CD4-positive, alpha-beta memory T cell (primary cell): Measurements from ENCODE around the gene HOXC12. TPM values are rescaled to one million over a fixed set of nuclear protein-coding genes. Genes with fewer than 3 reads are reported as not detected.

ENCODE experiments used
- CTCF ChIA-PET: fragments of 350-600 bp; sonication (Branson Sonifier 250); formaldehyde crosslinking; loops from one replicate; lab custom pipeline; 2021; ENCODE audit warnings: inconsistent platforms; ENCODE audit not compliant: partially characterized antibody; lab: Charles Lee
- POLR2A ChIA-PET: fragments of 350-600 bp; sonication (Branson Sonifier 250); formaldehyde crosslinking; loops from one replicate; lab custom pipeline; 2021; ENCODE audit not compliant: partially characterized antibody; lab: Charles Lee
- DNase-seq, 5 donors: peaks; one replicate each; pipeline versions ENCODE4 v3.0.0 to v3.0.0-alpha.2; 2020 to 2022; ENCODE audit warnings: mixed read lengths in 1 of 5
- H3K27ac ChIP-seq: one replicate; pipeline ENCODE4 v1.7.0; 2013; ENCODE audit warnings: low read depth, low read length
- H3K27me3 ChIP-seq: 2 replicates; pipeline ENCODE4 v1.7.0; 2013; ENCODE audit warnings: mild to moderate bottlenecking, low read length, moderate library complexity; ENCODE audit not compliant: insufficient read depth
- H3K36me3 ChIP-seq: 2 replicates; pipeline ENCODE4 v1.7.0; 2013; ENCODE audit warnings: mild to moderate bottlenecking, low read length, moderate library complexity; ENCODE audit not compliant: insufficient read depth
- H3K4me1 ChIP-seq: 2 replicates; pipeline ENCODE4 v1.7.0; 2013; ENCODE audit warnings: mild to moderate bottlenecking, low read length, moderate library complexity; ENCODE audit not compliant: insufficient read depth
- H3K4me3 ChIP-seq, 2 donors: one replicate each; pipeline ENCODE4 v1.7.0; 2013; ENCODE audit warnings: low read length in 2 of 2, mild to moderate bottlenecking in 1 of 2
- H3K9me3 ChIP-seq, 2 donors: one replicate each; pipeline ENCODE4 v1.7.0; 2013; ENCODE audit warnings: low read length in 2 of 2, control low read depth in 1 of 2; ENCODE audit not compliant: control insufficient read depth in 1 of 2
- H3K27ac Mint-ChIP-seq, 7 donors: one replicate each; pipeline ENCODE4 v1.8.0; 2020 to 2021; ENCODE audit warnings: mixed read lengths in 7 of 7, mild to moderate bottlenecking in 6 of 7, inconsistent platforms in 3 of 7, moderate library complexity in 3 of 7
- H3K27me3 Mint-ChIP-seq, 2 donors: one replicate each; pipeline ENCODE4 v1.8.0; 2020 to 2021; ENCODE audit warnings: mixed read lengths in 2 of 2
- H3K36me3 Mint-ChIP-seq, 2 donors: one replicate each; pipeline ENCODE4 v1.8.0; 2020 to 2021; ENCODE audit warnings: mixed read lengths in 2 of 2, inconsistent platforms in 1 of 2, mild to moderate bottlenecking in 1 of 2
- H3K4me1 Mint-ChIP-seq, 4 donors: one replicate each; pipeline ENCODE4 v1.8.0; 2020 to 2021; ENCODE audit warnings: mixed read lengths in 4 of 4, mild to moderate bottlenecking in 1 of 4
- H3K4me3 Mint-ChIP-seq, 8 donors: one replicate each; pipeline ENCODE4 v1.8.0; 2020 to 2021; ENCODE audit warnings: mixed read lengths in 8 of 8, mild to moderate bottlenecking in 7 of 8, moderate library complexity in 6 of 8, inconsistent platforms in 3 of 8
- H3K9me3 Mint-ChIP-seq, 8 donors: one replicate each; pipeline ENCODE4 v1.8.0; 2020 to 2021; ENCODE audit warnings: mixed read lengths in 8 of 8, mild to moderate bottlenecking in 5 of 8, inconsistent platforms in 3 of 8, moderate library complexity in 1 of 8
- intact Hi-C: fragments of 100-400 bp; cut with micrococcal nuclease; formaldehyde crosslinking; loops from one replicate; pipeline ENCODE4 v1.15.1; 2023
- polyA plus RNA-seq, 2 donors: library from polyadenylated mRNA; unstranded; fragments of 300-500 nt; fragmentation: Illumina TruSeq; gene quantifications; one replicate each; pipeline ENCODE4 v1.2.3, GENCODE V29; 2021
- total RNA-seq, 2 experiments: library from RNA; stranded (reverse); gene quantifications; one replicate each; pipeline ENCODE4 v1.2.3, GENCODE V29; 2021

The HOXC12 gene
- total and polyA plus RNA-seq, 4 experiments from 2014 or later: not detected

DNA sequence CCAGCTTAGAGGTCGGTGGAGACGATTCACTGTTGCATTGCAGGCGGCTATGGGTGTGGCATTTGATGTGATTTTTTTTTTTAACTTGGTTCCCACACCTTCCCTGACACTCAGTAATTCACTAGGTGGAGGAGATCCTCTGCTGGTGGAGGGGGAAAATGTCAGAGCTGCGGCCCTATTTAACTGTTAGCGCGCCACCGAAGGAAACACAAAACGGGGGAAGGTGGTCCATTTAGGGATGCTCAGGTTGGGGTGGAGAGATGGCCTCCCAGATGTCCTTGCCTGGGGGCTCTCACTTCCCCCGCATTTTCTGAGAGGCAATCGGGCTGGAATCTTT is 4.3 kb upstream of the HOXC12 start:
- Mint-ChIP-seq H3K4me1 (peaks cover 3 to 41% (median 14%) of the 10 kb centered on the region in 4 donors), H3K36me3 (no peaks in the 10 kb centered on the region), H3K27me3 (peaks cover 69 to 80% of the 10 kb centered on the region in 2 donors), H3K4me3 (peak overlapping the region in 1 of 8 donors; percentile 52), H3K9me3 (peaks cover 0 to 39% (median 2%) of the 10 kb centered on the region in 8 donors), H3K27ac (peak overlapping the region in 3 of 7 donors; percentile 41 to 74 (median 59))
- H3K27me3 ChIP-seq: peaks cover 86% of the 10 kb centered on the region
- no peaks in the 10 kb centered on the region for H3K36me3 ChIP-seq
- no peak for DNase-seq
- POLR2A ChIA-PET: no interaction called here
- peaks cover 10% of the 10 kb centered on the region for H3K4me1 ChIP-seq
- no peaks in the 10 kb centered on the region for H3K9me3 ChIP-seq
- H3K4me3 ChIP-seq: no peak overlapping the region
- CTCF ChIA-PET: no interaction called here
- H3K27ac ChIP-seq: no peak overlapping the region
- intact Hi-C loops: loop anchor here (5.0 kb wide), 1 partner anchor 37 kb away; the partner anchor contains the start of gene HOXC10

DNA sequence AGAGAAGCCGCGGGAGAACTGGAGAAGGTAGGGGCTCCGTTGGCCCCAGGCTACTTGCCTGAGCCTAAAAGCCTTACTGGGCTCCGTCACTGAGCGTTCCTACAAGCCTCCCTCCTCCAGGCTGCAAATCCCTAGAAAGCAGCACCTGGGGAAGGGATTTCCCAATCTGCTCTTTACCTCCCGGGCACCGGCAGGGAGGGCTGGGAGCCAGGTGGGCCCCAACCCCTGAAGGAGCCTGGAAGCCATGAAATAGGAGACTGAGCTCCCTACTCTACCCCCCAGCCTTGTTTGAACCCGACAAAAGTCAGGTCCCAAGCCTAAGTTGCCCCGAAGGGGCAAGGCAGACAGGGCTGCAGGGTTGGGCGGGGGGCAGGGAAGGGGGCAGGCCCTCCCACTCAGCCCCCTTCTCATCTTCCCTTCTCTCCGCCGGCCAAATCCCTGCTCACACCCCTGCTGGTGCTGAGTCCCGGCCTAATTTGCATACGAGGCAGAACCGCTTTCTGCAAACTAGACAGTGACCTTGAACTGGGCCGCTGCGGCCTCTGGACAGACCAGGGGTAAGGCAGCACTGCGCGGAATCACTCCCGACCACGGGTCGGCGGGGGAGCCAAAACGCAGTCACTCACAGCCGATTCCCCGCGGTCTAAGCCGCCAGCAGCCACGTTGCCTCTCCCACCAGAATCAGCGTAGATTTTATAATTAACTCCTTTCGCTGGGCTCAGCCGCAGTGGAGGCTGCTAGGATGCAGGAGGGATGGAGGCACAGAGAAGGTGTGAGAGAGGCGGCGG is 3.7 kb upstream of the HOXC12 start:
- intact Hi-C loops: loop anchor here (5.0 kb wide), 1 partner anchor 36 kb away; the partner anchor contains the start of gene HOXC10
- POLR2A ChIA-PET: no interaction called here

DNA sequence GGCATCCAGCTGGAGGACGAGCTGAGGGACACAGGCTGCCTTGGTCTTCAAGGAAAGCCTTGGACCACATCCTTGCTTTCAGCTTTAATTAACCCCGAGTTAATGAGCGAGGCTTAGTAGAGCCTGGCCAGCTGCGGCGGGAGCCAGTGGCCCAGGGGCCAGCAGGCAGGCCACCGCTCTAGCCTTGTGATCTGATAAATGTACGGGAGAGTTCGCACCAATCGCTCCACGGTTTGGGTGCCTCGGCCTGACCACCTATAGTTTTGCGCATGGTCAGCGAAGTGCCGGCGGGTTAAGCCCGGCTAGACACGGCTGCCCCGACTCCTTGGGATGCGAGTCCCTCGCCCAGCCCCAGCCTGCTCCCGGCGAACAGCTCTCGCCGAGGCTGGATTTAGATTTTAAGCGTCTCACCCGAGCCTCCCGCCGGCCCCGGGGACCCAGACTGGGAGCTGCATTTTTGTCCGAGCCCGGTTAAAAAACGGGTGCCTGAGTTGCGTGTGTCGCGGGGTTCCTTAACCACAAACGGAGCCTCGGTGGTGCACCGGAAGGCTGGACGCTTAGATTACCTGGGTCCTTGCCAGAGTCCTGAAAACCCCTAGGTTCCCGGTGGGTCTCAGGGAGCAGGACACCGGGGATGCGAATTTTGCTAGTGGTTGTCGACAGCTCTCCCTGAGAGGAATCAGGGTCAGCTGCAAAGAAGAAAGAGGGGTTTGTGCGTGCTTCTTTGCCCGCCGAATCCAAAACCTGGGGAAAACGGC is 2.9 kb upstream of the HOXC12 start:
- no peaks in the 10 kb centered on the region for H3K36me3 Mint-ChIP-seq
- peaks cover 70 to 81% of the 10 kb centered on the region in 2 donors for H3K27me3 Mint-ChIP-seq
- Histone ChIP-seq H3K4me1 (peaks cover 22% of the 10 kb centered on the region), H3K9me3 (no peaks in the 10 kb centered on the region), H3K27ac (no peak overlapping the region), H3K27me3 (peaks cover 86% of the 10 kb centered on the region), H3K4me3 (no peak overlapping the region), H3K36me3 (no peaks in the 10 kb centered on the region)
- intact Hi-C loops: loop anchor here (2.0 to 5.0 kb wide), 2 partner anchors 23 to 36 kb away; partner anchors contain the start of genes HOTAIR and HOXC10
- H3K4me3 Mint-ChIP-seq: peak overlapping the region in 4 of 8 donors; percentile 21 to 49 (median 42)
- POLR2A ChIA-PET: no interaction called here
- no peak for DNase-seq
- H3K4me1 Mint-ChIP-seq: peaks cover 6 to 53% (median 22%) of the 10 kb centered on the region in 4 donors
- CTCF ChIA-PET: no interaction called here
- H3K27ac Mint-ChIP-seq: peak overlapping the region in 5 of 7 donors; percentile 60 to 89 (median 80)
- H3K9me3 Mint-ChIP-seq: peaks cover 0 to 42% (median 2%) of the 10 kb centered on the region in 8 donors

More for the DNA sequence above, 3.7 kb upstream of the HOXC12 start:
- peaks cover 6 to 45% (median 16%) of the 10 kb centered on the region in 4 donors for H3K4me1 Mint-ChIP-seq
- H3K9me3 ChIP-seq: no peaks in the 10 kb centered on the region
- CTCF ChIA-PET: no interaction called here
- H3K4me3 ChIP-seq: no peak overlapping the region
- H3K36me3 ChIP-seq: no peaks in the 10 kb centered on the region
- no peak overlapping the region for H3K27ac ChIP-seq
- peaks cover 15% of the 10 kb centered on the region for H3K4me1 ChIP-seq
- peaks cover 69 to 80% of the 10 kb centered on the region in 2 donors for H3K27me3 Mint-ChIP-seq
- peak overlapping the region in 6 of 8 donors; percentile 13 to 50 (median 42) for H3K4me3 Mint-ChIP-seq
- peak overlapping the region in 5 of 7 donors; percentile 60 to 89 (median 80) for H3K27ac Mint-ChIP-seq
- peaks cover 0 to 42% (median 2%) of the 10 kb centered on the region in 8 donors for H3K9me3 Mint-ChIP-seq
- H3K27me3 ChIP-seq: peaks cover 86% of the 10 kb centered on the region
- H3K36me3 Mint-ChIP-seq: no peaks in the 10 kb centered on the region
- DNase-seq: no peak

DNA sequence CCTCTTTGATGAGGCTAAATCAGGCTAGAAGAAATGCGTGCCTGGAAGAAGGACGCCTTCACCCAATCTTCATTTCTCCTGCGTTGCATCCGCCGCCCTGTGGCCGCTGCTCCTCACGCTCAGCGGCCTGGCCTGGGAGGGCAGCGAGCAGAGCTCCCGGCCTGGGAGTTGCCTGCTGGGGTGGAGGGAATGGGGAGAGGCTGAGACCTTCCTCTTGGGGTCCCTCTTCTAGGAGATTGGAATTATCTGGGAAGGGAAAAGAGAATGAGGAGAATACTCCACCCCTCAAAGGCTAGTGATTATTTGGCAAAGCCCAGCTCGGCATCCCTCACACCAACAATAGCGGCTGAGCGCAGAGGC is 2.4 kb upstream of the HOXC12 start:
- no peak overlapping the region for H3K4me3 ChIP-seq
- no peak overlapping the region for H3K27ac ChIP-seq
- H3K9me3 ChIP-seq: no peaks in the 10 kb centered on the region
- peaks cover 72 to 83% of the 10 kb centered on the region in 2 donors for H3K27me3 Mint-ChIP-seq
- peaks cover 0 to 42% (median 2%) of the 10 kb centered on the region in 8 donors for H3K9me3 Mint-ChIP-seq
- H3K4me3 Mint-ChIP-seq: peak overlapping the region in 4 of 8 donors; percentile 28 to 58 (median 42)
- peak overlapping the region in 3 of 7 donors; percentile 73 to 89 (median 85) for H3K27ac Mint-ChIP-seq
- no peaks in the 10 kb centered on the region for H3K36me3 Mint-ChIP-seq
- H3K27me3 ChIP-seq: peaks cover 89% of the 10 kb centered on the region
- CTCF ChIA-PET: no interaction called here
- no peak for DNase-seq
- peaks cover 25% of the 10 kb centered on the region for H3K4me1 ChIP-seq
- H3K4me1 Mint-ChIP-seq: peaks cover 6 to 58% (median 26%) of the 10 kb centered on the region in 4 donors
- POLR2A ChIA-PET: no interaction called here
- intact Hi-C loops: loop anchor here (2.0 to 5.0 kb wide), 2 partner anchors 22 to 35 kb away; partner anchors contain the start of genes HOTAIR and HOXC10
- H3K36me3 ChIP-seq: no peaks in the 10 kb centered on the region

DNA sequence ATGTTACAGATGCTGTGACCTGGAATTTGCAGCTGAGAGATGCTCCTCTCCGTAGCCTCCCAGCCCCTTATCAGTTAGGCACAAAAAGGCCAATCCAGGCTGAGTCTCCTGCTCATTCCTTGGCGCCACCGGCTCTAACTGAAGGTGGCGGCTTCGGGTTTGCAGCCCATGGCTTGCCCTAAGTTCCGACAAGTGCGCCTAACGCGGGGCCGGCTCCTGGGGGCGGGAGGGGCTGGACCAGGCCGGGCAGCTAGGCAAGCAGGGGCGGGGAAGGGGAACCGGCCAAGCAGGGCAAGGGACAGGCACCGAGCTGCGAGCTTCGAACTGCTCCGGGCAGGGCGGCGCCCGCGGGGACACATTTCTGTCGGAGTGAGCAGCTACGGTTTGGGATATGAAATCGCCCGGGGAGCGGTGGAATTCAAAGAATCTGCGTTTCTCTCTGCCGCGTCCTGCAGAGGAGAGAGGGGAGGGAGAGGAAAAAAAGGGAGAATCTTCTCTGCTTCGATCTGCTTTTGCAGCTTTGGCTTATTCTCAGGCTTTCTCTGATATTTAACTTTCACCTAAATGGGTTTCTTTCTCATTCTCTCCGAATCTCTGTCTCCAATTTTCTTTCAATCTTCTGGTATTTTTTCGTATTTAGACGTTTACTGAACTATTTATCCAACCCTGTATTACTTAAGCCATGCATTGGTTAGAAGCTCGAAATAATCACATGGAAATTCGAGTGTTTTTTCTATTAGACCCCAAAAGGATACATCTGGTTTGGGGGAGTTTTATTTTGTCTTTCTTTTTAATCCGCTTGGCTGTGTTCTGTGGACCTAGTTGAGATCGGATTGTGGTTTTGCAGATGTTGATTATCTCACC is 1.6 kb upstream of the HOXC12 start:
- peaks cover 6 to 62% (median 26%) of the 10 kb centered on the region in 4 donors for H3K4me1 Mint-ChIP-seq
- Histone ChIP-seq H3K27me3 (peaks cover 89% of the 10 kb centered on the region), H3K27ac (no peak overlapping the region), H3K9me3 (no peaks in the 10 kb centered on the region), H3K36me3 (no peaks in the 10 kb centered on the region), H3K4me1 (peaks cover 25% of the 10 kb centered on the region), H3K4me3 (no peak overlapping the region)
- intact Hi-C loops: loop anchor here (2.0 to 5.0 kb wide), 2 partner anchors 22 to 34 kb away; partner anchors contain the start of genes HOTAIR and HOXC10
- CTCF ChIA-PET: no interaction called here
- DNase-seq: no peak
- H3K9me3 Mint-ChIP-seq: peaks cover 0 to 43% (median 2%) of the 10 kb centered on the region in 8 donors
- no peaks in the 10 kb centered on the region for H3K36me3 Mint-ChIP-seq
- POLR2A ChIA-PET: no interaction called here
- peak overlapping the region in 4 of 7 donors; percentile 12 to 90 (median 79) for H3K27ac Mint-ChIP-seq
- peak overlapping the region in 4 of 8 donors; percentile 28 to 58 (median 48) for H3K4me3 Mint-ChIP-seq
- peaks cover 71 to 82% of the 10 kb centered on the region in 2 donors for H3K27me3 Mint-ChIP-seq

DNA sequence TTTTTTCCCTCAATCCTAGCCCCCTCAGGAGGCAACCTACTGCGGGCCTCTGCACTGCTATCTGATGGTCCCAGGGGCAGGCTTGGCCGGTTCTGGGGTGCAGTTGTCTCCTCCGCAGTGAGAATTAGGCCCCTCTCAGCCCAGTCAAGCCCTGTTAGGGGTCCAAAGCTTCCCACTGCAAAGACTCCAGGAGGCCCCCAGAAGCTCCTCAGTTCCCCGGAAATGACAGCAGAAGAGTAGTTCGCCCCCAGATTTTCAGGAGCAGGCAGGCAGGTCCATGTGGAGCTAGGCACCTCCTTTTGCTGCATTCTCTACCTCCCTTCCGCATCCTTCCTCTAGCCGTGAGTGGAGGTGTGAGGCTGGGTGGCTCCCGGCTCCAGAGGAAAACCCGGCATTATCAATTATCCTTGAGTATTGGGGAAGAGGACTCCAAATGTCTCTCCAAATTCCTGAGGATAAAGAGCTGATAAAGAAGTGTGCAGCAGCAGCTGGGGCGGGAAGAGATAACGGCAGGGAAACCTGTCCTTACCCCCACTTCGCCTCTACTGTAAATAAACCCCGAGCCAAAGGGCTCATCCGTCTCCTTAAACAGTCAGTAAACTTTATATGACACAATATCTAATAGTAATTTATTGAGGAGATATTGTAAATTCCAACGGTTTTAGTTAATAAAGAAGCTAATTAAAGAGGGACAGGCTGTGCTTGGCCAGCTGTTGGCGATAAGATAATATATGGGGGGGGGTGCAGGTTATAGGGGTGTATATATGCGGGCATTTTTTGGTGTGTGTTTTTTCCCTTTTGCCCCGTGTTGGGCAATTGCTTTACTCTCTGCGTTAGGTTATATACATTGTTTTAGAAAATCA is 641 bp upstream of the HOXC12 start:
- no peak for DNase-seq
- intact Hi-C loops: loop anchor here (2.0 to 5.0 kb wide), 2 partner anchors 21 to 33 kb away; partner anchors contain the start of genes HOTAIR and HOXC10
- Histone ChIP-seq H3K9me3 (no peaks in the 10 kb centered on the region), H3K27ac (no peak overlapping the region), H3K4me1 (peaks cover 25% of the 10 kb centered on the region), H3K36me3 (no peaks in the 10 kb centered on the region), H3K4me3 (no peak overlapping the region), H3K27me3 (peaks cover 95% of the 10 kb centered on the region)
- Mint-ChIP-seq H3K27ac (peak overlapping the region in 5 of 7 donors; percentile 18 to 80 (median 61)), H3K4me3 (peak overlapping the region in 5 of 8 donors; percentile 2 to 62 (median 57)), H3K9me3 (peaks cover 0 to 46% (median 2%) of the 10 kb centered on the region in 8 donors), H3K27me3 (peaks cover 69 to 80% of the 10 kb centered on the region in 2 donors), H3K4me1 (peaks cover 6 to 67% (median 26%) of the 10 kb centered on the region in 4 donors), H3K36me3 (no peaks in the 10 kb centered on the region)
- ChIA-PET POLR2A (no interaction called here), CTCF (interaction anchor here (0.6 kb wide), 1 partner anchor 19 kb away, joined by 3 read pairs; no protein-coding TSS in a partner anchor)
